Measurements from ENCODE around the gene AKAP14.

Gene AKAP14

GRCh38 chrX:119871599-119872395 is 23.9 kb upstream of the AKAP14 start, which contains the start of the genes NDUFA1 and RNF113A:
Gene NDUFA1 (plus strand): TSS chrX:119871832. CDS start chrX:119871912, 80 bp downstream.
Gene RNF113A (minus strand): TSS chrX:119871733. CDS start chrX:119871613, 120 bp downstream.
- TF ChIP-seq, protein P1, sequence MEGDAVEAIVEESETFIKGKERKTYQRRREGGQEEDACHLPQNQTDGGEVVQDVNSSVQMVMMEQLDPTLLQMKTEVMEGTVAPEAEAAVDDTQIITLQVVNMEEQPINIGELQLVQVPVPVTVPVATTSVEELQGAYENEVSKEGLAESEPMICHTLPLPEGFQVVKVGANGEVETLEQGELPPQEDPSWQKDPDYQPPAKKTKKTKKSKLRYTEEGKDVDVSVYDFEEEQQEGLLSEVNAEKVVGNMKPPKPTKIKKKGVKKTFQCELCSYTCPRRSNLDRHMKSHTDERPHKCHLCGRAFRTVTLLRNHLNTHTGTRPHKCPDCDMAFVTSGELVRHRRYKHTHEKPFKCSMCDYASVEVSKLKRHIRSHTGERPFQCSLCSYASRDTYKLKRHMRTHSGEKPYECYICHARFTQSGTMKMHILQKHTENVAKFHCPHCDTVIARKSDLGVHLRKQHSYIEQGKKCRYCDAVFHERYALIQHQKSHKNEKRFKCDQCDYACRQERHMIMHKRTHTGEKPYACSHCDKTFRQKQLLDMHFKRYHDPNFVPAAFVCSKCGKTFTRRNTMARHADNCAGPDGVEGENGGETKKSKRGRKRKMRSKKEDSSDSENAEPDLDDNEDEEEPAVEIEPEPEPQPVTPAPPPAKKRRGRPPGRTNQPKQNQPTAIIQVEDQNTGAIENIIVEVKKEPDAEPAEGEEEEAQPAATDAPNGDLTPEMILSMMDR (IDR thresholded peaks at IDR 0.05) = no peak
- H3K4me1 ChIP-seq (ENCODE audit: control insufficient read depth in 1 of 2, insufficient read depth in 1 of 2, low read depth in 1 of 2, low read length in 1 of 2) = peaks cover 15 to 16% of the 10 kb centered on the region in 2 experiments
- H3K4me3 ChIP-seq (ENCODE audit: low read depth in 1 of 2, low read length in 1 of 2) = peak within 1 kb of the TSS; percentile 69 to 76
- no peaks in the 10 kb centered on the region for H3K27me3 ChIP-seq
- H3K9me3 ChIP-seq = no peaks in the 10 kb centered on the region
- peak within 1 kb of the TSS; percentile 94 for H3K27ac ChIP-seq
- peaks cover 2% of the 10 kb centered on the region for H3K36me3 ChIP-seq

DNA sequence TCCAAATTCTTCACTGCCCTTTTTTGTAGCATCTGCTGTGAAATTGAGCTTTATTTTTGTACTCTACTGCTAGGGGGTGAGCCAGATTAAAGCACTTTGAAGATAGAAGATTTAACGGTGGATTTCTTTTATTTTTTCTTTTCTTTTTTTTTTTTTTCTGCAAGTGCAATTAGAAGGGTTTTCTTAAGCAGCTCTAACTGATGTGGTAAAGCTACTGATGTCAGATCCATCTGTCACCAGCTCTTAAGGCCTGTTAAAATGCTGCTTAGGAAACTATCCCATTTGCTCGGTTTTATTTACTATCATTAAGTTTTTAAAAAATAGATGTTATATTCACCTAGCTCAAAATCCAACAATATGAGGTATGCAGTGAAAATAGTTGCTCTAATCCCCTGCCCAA is 17.0 kb upstream of the AKAP14 start:
- TF ChIP-seq, protein P1 (IDR thresholded peaks at IDR 0.05) = no peak
- Histone ChIP-seq H3K36me3 (peaks cover 7% of the 10 kb centered on the region), H3K4me3 (ENCODE audit: low read depth in 1 of 2, low read length in 1 of 2) (no peak overlapping the region), H3K27ac (no peak overlapping the region), H3K27me3 (no peaks in the 10 kb centered on the region), H3K4me1 (ENCODE audit: control insufficient read depth in 1 of 2, insufficient read depth in 1 of 2, low read depth in 1 of 2, low read length in 1 of 2) (peaks cover 3 to 5% of the 10 kb centered on the region in 2 experiments), H3K9me3 (no peaks in the 10 kb centered on the region)

DNA sequence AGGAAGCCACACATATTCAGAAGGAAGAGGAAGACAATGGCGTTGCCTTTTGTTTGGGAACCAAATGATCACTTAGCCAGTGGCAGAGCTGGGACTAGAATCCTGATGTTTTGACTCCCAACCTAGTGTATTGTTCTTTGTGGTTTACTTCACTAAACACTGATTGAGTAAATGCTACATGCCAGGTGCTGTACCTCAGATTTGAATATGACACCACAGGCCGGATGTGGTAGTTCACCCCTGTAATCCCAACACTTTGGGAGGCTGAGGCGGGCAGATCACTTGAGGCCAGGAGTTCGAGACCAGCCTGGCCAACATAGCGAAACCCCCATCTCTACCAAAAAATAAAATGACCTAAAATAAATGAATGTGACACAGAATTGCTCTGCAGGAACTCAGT is 15.6 kb upstream of the AKAP14 start:
- TF ChIP-seq, protein P1 (IDR thresholded peaks at IDR 0.05) = no peak
- H3K27me3 ChIP-seq = no peaks in the 10 kb centered on the region
- H3K4me3 ChIP-seq (ENCODE audit: low read depth in 1 of 2, low read length in 1 of 2) = no peak overlapping the region
- peaks cover 7% of the 10 kb centered on the region for H3K36me3 ChIP-seq
- H3K9me3 ChIP-seq = no peaks in the 10 kb centered on the region
- H3K27ac ChIP-seq = no peak overlapping the region
- H3K4me1 ChIP-seq (ENCODE audit: control insufficient read depth in 1 of 2, insufficient read depth in 1 of 2, low read depth in 1 of 2, low read length in 1 of 2) = peaks cover 3 to 5% of the 10 kb centered on the region in 2 experiments

DNA sequence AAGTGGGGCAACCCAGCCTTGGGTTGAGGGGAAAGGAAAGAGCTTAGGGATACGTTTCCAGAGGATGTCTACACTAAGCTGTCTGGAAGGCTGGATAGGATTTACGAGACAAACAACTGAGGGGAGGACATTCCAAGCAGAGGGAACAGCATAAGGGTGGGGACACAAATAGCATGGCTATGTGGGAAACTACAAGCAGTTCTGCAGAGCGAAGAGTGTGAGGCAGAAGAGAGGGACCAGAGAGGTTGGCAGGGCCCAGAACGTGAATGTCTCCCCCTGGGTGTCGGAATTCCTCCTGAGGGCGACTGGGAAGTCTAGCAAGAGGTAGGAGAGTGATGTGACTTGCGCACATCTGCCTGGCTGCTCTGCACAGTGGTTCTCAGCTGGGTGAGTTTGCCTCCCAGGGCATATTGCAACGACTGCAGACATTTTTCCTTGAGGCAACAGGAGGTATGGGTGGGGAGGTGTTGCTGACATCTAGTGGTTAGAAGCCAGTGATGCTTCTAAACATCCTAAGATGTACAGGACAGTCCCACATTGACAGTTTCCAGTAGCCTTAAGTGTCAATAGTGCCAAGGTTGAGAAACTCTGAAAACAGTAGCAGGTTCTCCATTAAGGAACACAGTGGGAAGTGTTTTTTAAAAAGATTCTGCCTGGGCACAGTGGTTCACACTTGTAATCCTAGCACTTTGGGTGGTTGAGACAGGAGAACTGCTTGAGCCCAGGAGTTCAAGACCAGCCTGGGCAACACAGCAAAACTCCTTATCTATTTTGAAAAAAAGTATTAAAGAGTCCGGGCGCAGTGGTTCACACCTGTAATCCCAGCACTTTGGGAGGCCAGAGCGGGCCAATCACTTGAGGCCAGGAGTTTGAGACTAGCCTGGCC is 14.9 kb upstream of the AKAP14 start:
- Histone ChIP-seq H3K9me3 (no peaks in the 10 kb centered on the region), H3K27ac (no peak overlapping the region)
- TF ChIP-seq, protein P1 (IDR thresholded peaks at IDR 0.05) = peak; percentile 21

DNA sequence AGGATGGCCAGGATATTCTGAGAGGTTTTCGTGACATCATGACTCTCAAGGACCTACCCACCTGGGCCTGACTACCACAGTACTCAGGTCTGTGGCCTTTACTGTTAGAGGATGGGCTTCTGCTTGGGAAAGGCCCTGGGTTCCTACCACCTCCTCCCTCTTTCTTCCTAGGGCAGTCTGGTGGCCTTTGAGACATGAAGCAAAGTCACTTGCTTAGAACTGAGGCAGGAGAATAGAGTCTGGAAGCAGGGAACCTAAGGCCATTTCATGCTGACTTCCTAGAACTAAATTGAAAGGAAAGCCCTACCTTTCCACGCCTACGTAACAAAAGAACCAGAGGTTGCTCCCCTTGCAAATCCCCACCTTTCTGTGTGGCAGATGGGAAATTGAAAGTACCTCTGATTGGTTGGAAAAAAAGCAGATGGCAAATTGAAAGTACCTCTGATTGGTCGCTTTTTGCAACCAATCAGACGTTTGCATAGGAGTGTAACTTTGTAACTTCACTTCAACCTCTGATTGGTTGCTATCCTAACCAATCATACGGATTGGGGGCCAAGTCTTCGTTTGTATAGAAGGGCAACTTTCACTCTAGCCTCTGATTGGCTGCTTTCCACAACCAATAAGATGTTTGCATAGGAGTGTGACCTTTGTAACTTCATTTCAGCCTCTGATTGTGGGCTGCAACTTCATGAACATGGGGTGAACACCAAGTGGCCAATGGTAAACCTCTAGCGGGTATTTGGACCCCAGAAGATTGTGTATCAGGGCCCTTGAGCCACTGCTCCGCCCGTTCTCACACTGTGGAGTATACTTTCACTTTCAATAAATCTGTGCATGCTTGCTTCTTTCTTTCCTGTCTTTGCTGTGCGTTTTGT is 9.9 kb upstream of the AKAP14 start:
- Histone ChIP-seq H3K9me3 (no peaks in the 10 kb centered on the region), H3K27me3 (peaks cover 6% of the 10 kb centered on the region), H3K4me3 (ENCODE audit: low read depth in 1 of 2, low read length in 1 of 2) (no peak overlapping the region), H3K27ac (no peak overlapping the region), H3K36me3 (no peaks in the 10 kb centered on the region), H3K4me1 (ENCODE audit: control insufficient read depth in 1 of 2, insufficient read depth in 1 of 2, low read depth in 1 of 2, low read length in 1 of 2) (peaks cover 2 to 6% of the 10 kb centered on the region in 2 experiments)
- TF ChIP-seq, protein P1 (IDR thresholded peaks at IDR 0.05) = no peak

More for the DNA sequence above, 14.9 kb upstream of the AKAP14 start:
- H3K4me3 ChIP-seq (ENCODE audit: low read depth in 1 of 2, low read length in 1 of 2) = no peak overlapping the region
- H3K36me3 ChIP-seq = peaks cover 7% of the 10 kb centered on the region
- H3K27me3 ChIP-seq = no peaks in the 10 kb centered on the region
- peaks cover 3 to 5% of the 10 kb centered on the region in 2 experiments for H3K4me1 ChIP-seq (ENCODE audit: control insufficient read depth in 1 of 2, insufficient read depth in 1 of 2, low read depth in 1 of 2, low read length in 1 of 2)
